SU-DHL-6 (cell line): ENCODE measurements around the gene MCF2L2.

Experiments
- H2AFZ ChIP-seq: fragments of 200-600 bp; sonication (generic); 2 replicates; pipeline ENCODE4 v1.6.1; 2014; ENCODE audit warnings: low read depth, mild to moderate bottlenecking, moderate library complexity, mixed read lengths, antibody characterized with exemption, low read length; ENCODE audit not compliant: severe bottlenecking
- H3F3A ChIP-seq: fragments of 200-600 bp; shearing (Covaris generic); 2 replicates; pipeline ENCODE4 v1.6.0; 2016; ENCODE audit warnings: antibody characterized with exemption, mild to moderate bottlenecking; ENCODE audit not compliant: insufficient read depth
- H3K27ac ChIP-seq: fragments of 200-600 bp; sonication (generic); 2 replicates; pipeline ENCODE4 v1.5.1; 2016; ENCODE audit warnings: low read depth, mild to moderate bottlenecking, low read length, moderate library complexity, mixed read lengths
- H3K27me3 ChIP-seq: fragments of 200-600 bp; sonication (generic), shearing (Covaris generic); 2 replicates; pipeline ENCODE4 v1.6.0; 2014; ENCODE audit warnings: mild to moderate bottlenecking, low read length
- H3K36me3 ChIP-seq: fragments of 200-600 bp; sonication (generic); 2 replicates; pipeline ENCODE4 v1.6.1; 2014; ENCODE audit warnings: mild to moderate bottlenecking, low read length, mixed read lengths
- H3K4me2 ChIP-seq: fragments of 300-600, 200-600 bp; shearing (Covaris generic), sonication (generic); 2 replicates; pipeline ENCODE4 v1.6.0; 2014; ENCODE audit warnings: low read length, low read depth, mild to moderate bottlenecking; ENCODE audit not compliant: poor library complexity, severe bottlenecking
- H3K4me3 ChIP-seq: fragments of 200-600 bp; sonication (generic); 2 replicates; pipeline ENCODE4 v1.5.1; 2014; ENCODE audit warnings: antibody characterized with exemption, low read length, mild to moderate bottlenecking, mixed read lengths; ENCODE audit not compliant: insufficient read depth, poor library complexity, severe bottlenecking
- H3K79me2 ChIP-seq: fragments of 200-600 bp; sonication (generic); 2 replicates; pipeline ENCODE4 v1.6.1; 2014; ENCODE audit warnings: mild to moderate bottlenecking, low read length, moderate library complexity; ENCODE audit not compliant: insufficient read depth
- H3K9ac ChIP-seq: fragments of 200-600 bp; sonication (generic); 2 replicates; pipeline ENCODE4 v1.7.0; 2014; ENCODE audit warnings: mild to moderate bottlenecking, low read length
- H3K9me2 ChIP-seq: fragments of 200-600 bp; sonication (generic); replicated peaks from 2 replicates; pipeline ENCODE4 v1.6.1; 2014; ENCODE audit warnings: low read length; ENCODE audit not compliant: insufficient read depth
- H3K9me3 ChIP-seq: fragments of 200-600 bp; sonication (generic); 2 replicates; pipeline ENCODE4 v1.6.1; 2014; ENCODE audit warnings: low read length, mixed read lengths; ENCODE audit not compliant: insufficient read depth
- H4K20me1 ChIP-seq: fragments of 200-600 bp; sonication (generic); 2 replicates; pipeline ENCODE4 v1.6.1; 2014; ENCODE audit warnings: low read depth, mild to moderate bottlenecking, antibody characterized with exemption, low read length, moderate library complexity, mixed read lengths
- CTCF ChIP-seq: fragments of 200-600 bp; sonication (generic); IDR thresholded peaks from one replicate; pipeline ENCODE4 v1.5.1; 2017; ENCODE audit warnings: antibody characterized with exemption, mild to moderate bottlenecking, low read length, moderate library complexity; ENCODE audit not compliant: insufficient read depth, poor library complexity, severe bottlenecking
- EZH2phosphoT487 ChIP-seq: fragments of 200-600 bp; sonication (generic), shearing (Covaris generic); conservative IDR thresholded peaks from 2 replicates; pipeline ENCODE4 v1.6.1; 2018; ENCODE audit warnings: mild to moderate bottlenecking, antibody characterized with exemption, low read length, moderate library complexity, mixed read lengths

The MCF2L2 gene

GRCh38 chr3:183272142-183272541, 156.3 kb downstream of the MCF2L2 start:
- no peaks in the 10 kb centered on the region for H3K27me3 ChIP-seq
- H3K79me2 ChIP-seq: no peaks in the 10 kb centered on the region
- H3K9me2 ChIP-seq: no peaks in the 10 kb centered on the region
- H3K4me3 ChIP-seq: no peak overlapping the region
- H3F3A ChIP-seq: no peaks in the 10 kb centered on the region
- no peak overlapping the region for H3K27ac ChIP-seq
- H3K4me2 ChIP-seq: no peak overlapping the region
- TF ChIP-seq EZH2phosphoT487: no peak
- H3K9me3 ChIP-seq: no peaks in the 10 kb centered on the region
- no peak overlapping the region for H2AFZ ChIP-seq
- H3K9ac ChIP-seq: no peak overlapping the region
- no peaks in the 10 kb centered on the region for H3K36me3 ChIP-seq
- H4K20me1 ChIP-seq: no peaks in the 10 kb centered on the region

DNA sequence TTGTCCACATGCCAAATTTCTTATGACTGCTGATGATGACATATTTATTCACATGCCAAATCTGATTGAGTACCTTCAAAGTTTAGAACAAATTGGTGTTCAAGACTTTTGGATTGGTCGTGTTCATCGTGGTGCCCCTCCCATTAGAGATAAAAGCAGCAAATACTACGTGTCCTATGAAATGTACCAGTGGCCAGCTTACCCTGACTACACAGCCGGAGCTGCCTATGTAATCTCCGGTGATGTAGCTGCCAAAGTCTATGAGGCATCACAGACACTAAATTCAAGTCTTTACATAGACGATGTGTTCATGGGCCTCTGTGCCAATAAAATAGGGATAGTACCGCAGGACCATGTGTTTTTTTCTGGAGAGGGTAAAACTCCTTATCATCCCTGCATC, 158.1 kb downstream of the MCF2L2 start:
- no peak overlapping the region for H3K4me2 ChIP-seq
- TF ChIP-seq CTCF: no peak
- TF ChIP-seq EZH2phosphoT487: no peak
- H3K36me3 ChIP-seq: no peaks in the 10 kb centered on the region
- no peaks in the 10 kb centered on the region for H3K9me3 ChIP-seq
- no peak overlapping the region for H2AFZ ChIP-seq
- no peak overlapping the region for H3K4me3 ChIP-seq
- H3K79me2 ChIP-seq: no peaks in the 10 kb centered on the region
- H3K9ac ChIP-seq: no peak overlapping the region
- H3K27ac ChIP-seq: no peak overlapping the region
- no peaks in the 10 kb centered on the region for H3K27me3 ChIP-seq
- H3F3A ChIP-seq: no peaks in the 10 kb centered on the region
- no peaks in the 10 kb centered on the region for H4K20me1 ChIP-seq
- H3K9me2 ChIP-seq: no peaks in the 10 kb centered on the region

- no peaks in the 10 kb centered on the region for H3K79me2 ChIP-seq
- H3K4me2 ChIP-seq: no peak overlapping the region
- TF ChIP-seq CTCF (no peak), EZH2phosphoT487 (no peak)
- no peak overlapping the region for H3K4me3 ChIP-seq
- no peaks in the 10 kb centered on the region for H3F3A ChIP-seq
- H3K27ac ChIP-seq: no peak overlapping the region
- H3K9ac ChIP-seq: no peak overlapping the region
- H3K9me2 ChIP-seq: no peaks in the 10 kb centered on the region
- no peak overlapping the region for H2AFZ ChIP-seq
- no peaks in the 10 kb centered on the region for H3K9me3 ChIP-seq
- no peaks in the 10 kb centered on the region for H3K36me3 ChIP-seq
- no peaks in the 10 kb centered on the region for H3K27me3 ChIP-seq
- H4K20me1 ChIP-seq: no peaks in the 10 kb centered on the region
Observed at GRCh38 chr3:183269345-183269744, 159.1 kb downstream of the MCF2L2 start.

- no peaks in the 10 kb centered on the region for H4K20me1 ChIP-seq
- H3K9ac ChIP-seq: no peak overlapping the region
- H3K9me3 ChIP-seq: no peaks in the 10 kb centered on the region
- no peaks in the 10 kb centered on the region for H3K36me3 ChIP-seq
- no peaks in the 10 kb centered on the region for H3K9me2 ChIP-seq
- no peak for TF ChIP-seq EZH2phosphoT487
- TF ChIP-seq CTCF: no peak
- H3K27me3 ChIP-seq: no peaks in the 10 kb centered on the region
- no peak overlapping the region for H3K4me3 ChIP-seq
- no peaks in the 10 kb centered on the region for H3F3A ChIP-seq
- no peak overlapping the region for H2AFZ ChIP-seq
- H3K27ac ChIP-seq: no peak overlapping the region
- H3K79me2 ChIP-seq: no peaks in the 10 kb centered on the region
- H3K4me2 ChIP-seq: no peak overlapping the region
Observed at GRCh38 chr3:183268366-183268765, 160.1 kb downstream of the MCF2L2 start.
